Iris pigment epithelial cell (primary cell): ENCODE data around the gene SP110.
"Not testable (repeated sequence)": the region's sequence is repeated elsewhere in the genome, so short reads cannot be mapped to it uniquely, and the experiment has no call there.

Experiments used
- DNase-seq: peaks from one replicate; pipeline ENCODE4 v3.0.0-alpha.2; 2011; ENCODE audit warnings: low read depth

The SP110 gene

GRCh38 chr2:230124757-230125431 lies 94.9 kb downstream of the SP110 start:
- DNase-seq = no peak

DNA sequence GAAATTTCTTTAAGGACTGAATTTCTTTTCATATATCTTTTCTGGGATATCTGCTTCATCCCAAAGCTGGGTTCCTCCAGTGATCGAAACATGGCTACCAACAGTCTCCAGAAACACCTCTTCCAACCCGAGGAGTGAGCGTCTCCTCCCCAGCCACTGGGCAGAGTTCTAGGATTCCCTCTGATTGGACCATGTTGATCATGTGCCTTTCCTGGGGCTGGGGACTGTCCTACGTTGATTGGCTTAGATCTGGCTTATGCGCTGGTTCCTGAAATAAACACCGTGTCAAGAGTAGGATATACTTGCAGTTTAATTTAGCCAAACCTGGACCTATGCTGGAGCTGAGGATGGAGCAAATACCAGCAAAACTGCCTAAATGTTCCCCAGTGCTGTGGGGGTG lies 95.5 kb downstream of the SP110 start:
- no peak for DNase-seq

DNA sequence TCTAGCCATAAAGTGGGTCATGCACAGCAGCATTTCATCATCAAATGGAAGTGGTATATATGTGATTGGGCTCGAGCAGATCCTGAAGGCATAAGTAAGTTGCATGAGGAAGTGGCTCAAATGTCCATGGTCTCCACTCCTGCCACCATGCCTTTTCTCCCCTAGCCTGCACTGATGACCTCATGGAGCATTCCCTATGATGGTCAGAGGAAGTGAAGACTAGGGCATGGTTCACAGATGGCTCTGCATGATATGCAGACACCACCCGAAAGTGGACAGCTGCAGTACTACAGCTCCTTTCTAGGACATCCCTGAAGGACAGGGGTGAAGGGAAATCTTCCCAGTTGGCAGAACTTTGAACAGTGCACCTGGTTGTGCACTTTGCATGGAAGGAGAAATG lies 99.4 kb downstream of the SP110 start:
- not testable (repeated sequence) for DNase-seq

DNA sequence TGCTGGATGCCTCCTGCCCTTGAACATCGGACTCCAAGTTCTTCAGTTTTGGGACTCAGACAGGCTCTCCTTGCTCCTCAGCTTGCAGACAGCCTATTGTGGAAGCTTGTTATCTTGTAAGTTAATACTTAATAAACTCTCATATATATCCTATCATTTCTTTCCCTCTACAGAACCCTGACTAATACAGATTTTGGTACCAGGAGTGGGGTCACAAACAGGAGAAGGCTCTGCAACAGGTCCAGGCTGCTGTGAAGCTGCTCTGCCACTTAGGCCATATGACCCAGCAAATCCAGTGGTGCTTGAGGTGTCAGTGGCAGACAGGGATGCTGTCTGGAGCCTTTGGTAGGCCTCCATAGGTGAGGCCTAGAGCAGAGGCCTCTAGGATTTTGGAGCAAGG lies 100.0 kb downstream of the SP110 start:
- DNase-seq = not testable (repeated sequence)
